Heart left ventricle (tissue), 16 donors: ENCODE data around the gene FAM110C. TPM values are rescaled to one million over a fixed set of nuclear protein-coding genes. Genes with fewer than 3 reads are reported as not detected.

Experiments used
- ATAC-seq, 4 donors: fragments of 200-7000 bp; cut with Tn5 transposase; one replicate each; pipeline ENCODE4 v1.9.1; 2020 to 2022; ENCODE audit warnings: moderate library complexity in 4 of 4, mild to moderate bottlenecking in 3 of 4, moderate number of reproducible peaks in 1 of 4
- DNase-seq, 5 donors: peaks; one replicate each; pipeline ENCODE4 v3.0.0-alpha.2; 2020
- H3K27ac ChIP-seq, 12 donors: fragments of 200-600 bp; sonication (generic) in 4 of 12; one replicate each; pipeline versions ENCODE4 v1.5.0 to v1.8.0; 2016 to 2022; ENCODE audit warnings: mild to moderate bottlenecking in 2 of 12
- H3K27me3 ChIP-seq, 9 donors: fragments of 200-600 bp; sonication (generic) in 2 of 9; one replicate each; pipeline versions ENCODE4 v1.5.1 to v1.8.0; 2016 to 2022; ENCODE audit warnings: mild to moderate bottlenecking in 3 of 9
- H3K36me3 ChIP-seq, 9 donors: fragments of 200-600 bp; sonication (generic) in 2 of 9; one replicate each; pipeline versions ENCODE4 v1.5.0 to v1.8.0; 2018 to 2022; ENCODE audit warnings: mild to moderate bottlenecking in 2 of 9
- H3K4me1 ChIP-seq, 12 donors: fragments of 200-600 bp; sonication (generic) in 4 of 12; one replicate each; pipeline versions ENCODE4 v1.5.0 to v1.8.0; 2016 to 2022; ENCODE audit warnings: mild to moderate bottlenecking in 3 of 12
- H3K4me3 ChIP-seq, 12 donors: fragments of 200-600 bp; sonication (generic) in 4 of 12; one replicate each; pipeline versions ENCODE4 v1.5.0 to v1.8.0; 2017 to 2022; ENCODE audit warnings: mild to moderate bottlenecking in 9 of 12, moderate library complexity in 4 of 12
- H3K9me3 ChIP-seq, 12 donors: fragments of 200-600 bp; sonication (generic) in 4 of 12; one replicate each; pipeline versions ENCODE4 v1.5.0 to v1.8.0; 2016 to 2022; ENCODE audit warnings: mild to moderate bottlenecking in 1 of 12
- POLR2A ChIP-seq, 2 donors: fragments of 450-650 bp; IDR thresholded peaks; one replicate each; pipeline ENCODE4 v1.6.1; 2017; ENCODE audit warnings: antibody characterized with exemption in 2 of 2, mild to moderate bottlenecking in 2 of 2, moderate library complexity in 2 of 2
- WGBS, 4 donors: extraction: QIAGEN DNeasy Blood & Tissue Kit in 2 of 4; methylation state at CpG; one replicate each; pipeline versions ENCODE4 v1.1.5 to v1.1.7; 2013 to 2018; 5-methylcytosine and 5-hydroxymethylcytosine counted together
- intact Hi-C, 10 donors: fragments of 100-400 bp; cut with DNase I; formaldehyde crosslinking; loops; one replicate each; pipeline versions ENCODE4 v1.11.1 to v1.14.2; 2022
- polyA plus RNA-seq, 2 donors: library from polyadenylated mRNA; stranded (reverse); fragments of 200-250 nt; gene quantifications; one replicate each; pipeline ENCODE4 v1.2.3, GENCODE V29; 2013
- total RNA-seq, 9 donors: library from RNA; depleted of rRNA in 2 of 9; stranded (reverse); fragments of >200 nt in 2 of 9; fragmentation: NEBNext Ultra II Directional in 3 of 9; extraction: Animal tissue kit (Norgen Biotek cat#: 25700) in 3 of 9; gene quantifications; one replicate each; pipeline versions ENCODE4 v1.1.0 to v1.2.4, GENCODE V29; 2016 to 2023
- TF ChIP-seq, protein P1 (sequence below), 12 donors: fragments of 200-600 bp; sonication (generic) in 4 of 12; IDR thresholded peaks; one replicate each; pipeline versions ENCODE4 v1.5.0 to v1.8.0; 2018 to 2022; ENCODE audit warnings: antibody characterized with exemption in 12 of 12, mild to moderate bottlenecking in 5 of 12
- donor health status: ischemic (EF 13 %, LVEDD 7.1; RV severe dilation, severe dysfunction).
- donor health status: healthy with polysubstance abuse.
- donor health status: DM: no; HTN: yes; CAD: no.
- donor health status: DM: no; HTN: no; CAD: no.
- donor health status: ischemic (EF 25% LVEDD 6.9; RV normal size, moderate dysfunction).
- donor health status: ischemic (EF 25% LVEDD 5.7; RV mildly dilated, moderate dysfunction).
- donor health status: healthy.
- donor health status: DM: yes; HTN: yes; CAD: no.
- donor health status: ischemic (EF 35%, LVEDD 5.7; RV mildly dilated, moderate dysfunction).
- donor health status: nonischemic (EF 11% LVEDD 7.7; RV severe dilation, severe dysfunction).
- donor health status: DM: yes; HTN: yes; CAD: no.
- donor health status: PGD.
- donor health status: ischemic (EF 29% LVEDD 5.4; RV normal size, mild dysfunction).
- donor health status: nonischemic (EF 23%, LVEDD 6.1; RV moderate dilation, normal function).

FAM110C gene
- total and polyA plus RNA-seq, 11 donors: 1.4 to 10.1 (median 2.3) TPM

DNA sequence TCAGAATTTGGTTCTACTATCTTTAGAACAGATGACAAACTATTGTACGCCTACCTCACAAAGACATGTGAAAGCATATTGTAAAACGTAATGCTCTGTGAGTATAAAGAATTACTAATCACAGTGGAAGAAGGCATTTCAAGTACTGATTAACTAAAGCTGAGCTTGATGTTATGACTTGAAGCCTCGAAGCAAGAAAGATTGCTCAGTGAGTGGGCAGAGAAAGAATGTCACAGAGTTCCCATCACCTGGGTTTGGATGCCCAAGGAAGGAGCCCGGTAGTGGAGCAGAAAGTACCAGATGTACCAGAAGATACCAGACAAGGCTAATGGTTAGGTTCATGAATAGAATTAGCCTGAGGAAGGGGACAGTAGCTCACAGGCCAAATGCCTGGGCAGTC lies 39.5 kb upstream of the FAM110C start:
- 77 to 80% (median 79%) methylated on average over 4 of the region's 4 CpGs for WGBS, 4 donors
- Histone ChIP-seq H3K4me1 (no peaks in the 10 kb centered on the region), H3K9me3 (no peaks in the 10 kb centered on the region), H3K27ac (no peak overlapping the region), H3K27me3 (peaks cover 0 to 4% (median 0%) of the 10 kb centered on the region in 9 donors), H3K36me3 (no peaks in the 10 kb centered on the region), H3K4me3 (no peak overlapping the region)
- TF ChIP-seq, protein P1, sequence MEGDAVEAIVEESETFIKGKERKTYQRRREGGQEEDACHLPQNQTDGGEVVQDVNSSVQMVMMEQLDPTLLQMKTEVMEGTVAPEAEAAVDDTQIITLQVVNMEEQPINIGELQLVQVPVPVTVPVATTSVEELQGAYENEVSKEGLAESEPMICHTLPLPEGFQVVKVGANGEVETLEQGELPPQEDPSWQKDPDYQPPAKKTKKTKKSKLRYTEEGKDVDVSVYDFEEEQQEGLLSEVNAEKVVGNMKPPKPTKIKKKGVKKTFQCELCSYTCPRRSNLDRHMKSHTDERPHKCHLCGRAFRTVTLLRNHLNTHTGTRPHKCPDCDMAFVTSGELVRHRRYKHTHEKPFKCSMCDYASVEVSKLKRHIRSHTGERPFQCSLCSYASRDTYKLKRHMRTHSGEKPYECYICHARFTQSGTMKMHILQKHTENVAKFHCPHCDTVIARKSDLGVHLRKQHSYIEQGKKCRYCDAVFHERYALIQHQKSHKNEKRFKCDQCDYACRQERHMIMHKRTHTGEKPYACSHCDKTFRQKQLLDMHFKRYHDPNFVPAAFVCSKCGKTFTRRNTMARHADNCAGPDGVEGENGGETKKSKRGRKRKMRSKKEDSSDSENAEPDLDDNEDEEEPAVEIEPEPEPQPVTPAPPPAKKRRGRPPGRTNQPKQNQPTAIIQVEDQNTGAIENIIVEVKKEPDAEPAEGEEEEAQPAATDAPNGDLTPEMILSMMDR (IDR thresholded peaks at IDR 0.05): no peak
- no peak for TF ChIP-seq POLR2A (IDR thresholded peaks at IDR 0.05)
- DNase-seq (no peak), ATAC-seq (no peak)
- intact Hi-C loops: no loop called here

DNA sequence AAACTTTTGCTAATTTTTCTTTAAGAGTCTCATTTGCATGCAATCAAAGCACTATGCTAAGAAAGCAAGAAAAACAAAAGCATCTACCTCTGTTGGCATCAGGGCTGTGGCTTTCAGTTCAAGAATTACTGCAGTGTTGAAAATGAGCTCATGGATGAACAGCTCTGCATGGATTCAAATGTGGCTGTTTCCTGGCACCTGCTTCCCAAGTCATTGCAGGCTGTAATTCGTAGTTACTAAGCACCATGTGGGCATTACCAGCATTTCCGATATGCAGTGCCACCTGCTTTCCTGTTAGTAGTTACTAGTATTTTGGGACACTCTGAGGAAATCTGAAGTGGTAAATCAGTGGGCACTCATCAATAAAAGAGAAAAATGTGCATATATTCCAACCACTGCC lies 37.8 kb upstream of the FAM110C start:
- Histone ChIP-seq H3K36me3 (no peaks in the 10 kb centered on the region), H3K9me3 (no peaks in the 10 kb centered on the region), H3K27me3 (peaks cover 0 to 9% (median 0%) of the 10 kb centered on the region in 9 donors), H3K27ac (no peak overlapping the region), H3K4me1 (no peaks in the 10 kb centered on the region), H3K4me3 (no peak overlapping the region)
- WGBS, 4 donors: 68 to 77% (median 71%) methylated on average over 2 of the region's 2 CpGs
- ATAC-seq: no peak
- TF ChIP-seq, protein P1 (IDR thresholded peaks at IDR 0.05): no peak
- TF ChIP-seq POLR2A (IDR thresholded peaks at IDR 0.05): no peak
- DNase-seq: no peak
- intact Hi-C loops: no loop called here

- no peak for DNase-seq
- Histone ChIP-seq H3K9me3 (no peaks in the 10 kb centered on the region), H3K27me3 (peaks cover 0 to 14% (median 0%) of the 10 kb centered on the region in 9 donors), H3K4me1 (no peaks in the 10 kb centered on the region), H3K27ac (no peak overlapping the region), H3K36me3 (no peaks in the 10 kb centered on the region), H3K4me3 (no peak overlapping the region)
- intact Hi-C loops: no loop called here
- TF ChIP-seq, protein P1 (IDR thresholded peaks at IDR 0.05): no peak
- TF ChIP-seq POLR2A (IDR thresholded peaks at IDR 0.05): no peak
- WGBS, 4 donors: 72 to 82% (median 76%) methylated on average over 10 of the region's 10 CpGs
- no peak for ATAC-seq
Observed at GRCh38 chr2:80971-81736, 34.8 kb upstream of the FAM110C start.

- ATAC-seq: no peak
- intact Hi-C loops: no loop called here
- TF ChIP-seq, protein P1 (IDR thresholded peaks at IDR 0.05): no peak
- TF ChIP-seq POLR2A (IDR thresholded peaks at IDR 0.05): no peak
- H3K9me3 ChIP-seq: no peaks in the 10 kb centered on the region
- no peak overlapping the region for H3K27ac ChIP-seq
- no peak overlapping the region for H3K4me3 ChIP-seq
- no peaks in the 10 kb centered on the region for H3K36me3 ChIP-seq
- no peak for DNase-seq
- WGBS, 4 donors: 57 to 72% (median 65%) methylated on average over 4 of the region's 4 CpGs
- no peaks in the 10 kb centered on the region for H3K4me1 ChIP-seq
- peaks cover 0 to 14% (median 0%) of the 10 kb centered on the region in 9 donors for H3K27me3 ChIP-seq
Observed at GRCh38 chr2:80378-80777, 34.1 kb upstream of the FAM110C start.
